ENCODE results near the gene PPP5C.

GRCh38 chr19:46298479-46299003 lies 48.3 kb upstream of the PPP5C start:
- TF ChIP-seq CTCF (IDR thresholded peaks at IDR 0.05): no peak
- TF ChIP-seq POLR2A (IDR thresholded peaks at IDR 0.05): peak in 1 of 4 donors; percentile 24
